ENCODE results near the gene SRSF2.

DNA sequence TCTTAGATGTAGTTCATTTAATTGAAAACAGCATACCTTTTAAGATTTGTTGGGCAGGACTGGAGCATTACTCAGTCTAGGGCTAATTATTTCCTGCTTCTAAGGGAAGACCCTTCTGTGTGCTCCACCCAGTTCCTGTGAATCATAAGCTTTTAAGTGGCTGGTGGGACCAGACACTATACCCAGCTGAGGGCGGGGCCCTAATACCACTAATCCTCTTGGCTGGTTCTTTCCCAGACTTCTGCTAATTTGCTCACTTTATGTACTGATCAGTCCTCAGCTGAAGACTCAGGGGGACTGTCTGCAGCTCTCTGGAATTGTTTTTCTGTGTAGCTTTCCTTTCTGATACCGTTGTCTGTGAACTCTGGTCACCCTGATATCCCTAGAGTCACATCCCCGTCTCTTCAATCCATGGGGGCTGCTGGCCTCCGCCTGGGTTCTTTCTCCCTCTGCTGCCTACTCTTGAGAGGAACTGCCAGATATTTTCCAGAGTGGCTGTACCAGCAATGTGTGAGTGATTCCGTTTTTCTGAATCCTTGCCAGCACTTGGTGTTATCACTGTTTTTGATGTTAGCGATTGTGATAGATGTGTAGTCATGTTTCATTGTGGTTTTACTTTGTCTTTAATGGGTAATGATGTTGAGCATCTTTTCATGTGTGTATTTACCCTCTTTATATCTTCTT, 35.9 kb upstream of the SRSF2 start:
- TF ChIP-seq POLR2A (IDR thresholded peaks at IDR 0.05; ENCODE audit: low read depth, low read length) (no peak), TAF1 (IDR thresholded peaks at IDR 0.05; ENCODE audit: low read depth, low read length) (no peak), POLR2AphosphoS5 (IDR thresholded peaks at IDR 0.05; ENCODE audit: low read depth, low read length) (no peak)
